ENCODE measurements around the gene ELOVL2.

DNA sequence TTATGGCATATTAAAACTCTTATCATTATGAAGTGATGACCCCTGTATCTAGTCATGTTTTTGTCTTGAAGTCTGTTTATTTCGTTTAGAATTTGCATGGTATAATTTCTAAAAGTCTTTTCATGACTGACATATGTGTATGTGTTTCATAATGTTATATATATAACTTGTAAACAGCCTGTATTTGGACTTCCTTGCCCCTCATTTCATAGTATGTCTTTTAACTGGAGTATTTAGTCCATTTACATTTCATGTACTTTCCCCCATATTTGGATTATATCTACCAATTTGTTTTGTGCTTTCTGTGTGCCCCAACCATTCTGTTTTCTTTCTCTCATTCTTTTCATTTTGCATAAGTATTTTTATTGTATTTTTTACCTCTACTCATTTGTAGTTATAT, 98.3 kb downstream of the ELOVL2 start:
- TF ChIP-seq, protein P1, sequence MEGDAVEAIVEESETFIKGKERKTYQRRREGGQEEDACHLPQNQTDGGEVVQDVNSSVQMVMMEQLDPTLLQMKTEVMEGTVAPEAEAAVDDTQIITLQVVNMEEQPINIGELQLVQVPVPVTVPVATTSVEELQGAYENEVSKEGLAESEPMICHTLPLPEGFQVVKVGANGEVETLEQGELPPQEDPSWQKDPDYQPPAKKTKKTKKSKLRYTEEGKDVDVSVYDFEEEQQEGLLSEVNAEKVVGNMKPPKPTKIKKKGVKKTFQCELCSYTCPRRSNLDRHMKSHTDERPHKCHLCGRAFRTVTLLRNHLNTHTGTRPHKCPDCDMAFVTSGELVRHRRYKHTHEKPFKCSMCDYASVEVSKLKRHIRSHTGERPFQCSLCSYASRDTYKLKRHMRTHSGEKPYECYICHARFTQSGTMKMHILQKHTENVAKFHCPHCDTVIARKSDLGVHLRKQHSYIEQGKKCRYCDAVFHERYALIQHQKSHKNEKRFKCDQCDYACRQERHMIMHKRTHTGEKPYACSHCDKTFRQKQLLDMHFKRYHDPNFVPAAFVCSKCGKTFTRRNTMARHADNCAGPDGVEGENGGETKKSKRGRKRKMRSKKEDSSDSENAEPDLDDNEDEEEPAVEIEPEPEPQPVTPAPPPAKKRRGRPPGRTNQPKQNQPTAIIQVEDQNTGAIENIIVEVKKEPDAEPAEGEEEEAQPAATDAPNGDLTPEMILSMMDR (IDR thresholded peaks at IDR 0.05) = no peak
- TF ChIP-seq EP300 (IDR thresholded peaks at IDR 0.05) = no peak
- no peak for TF ChIP-seq POLR2A (IDR thresholded peaks at IDR 0.05)
- no peak for TF ChIP-seq POLR2AphosphoS5 (IDR thresholded peaks at IDR 0.05)
